ENCODE measurements around the gene MAGEB1.

MAGEB1 gene, protein sequence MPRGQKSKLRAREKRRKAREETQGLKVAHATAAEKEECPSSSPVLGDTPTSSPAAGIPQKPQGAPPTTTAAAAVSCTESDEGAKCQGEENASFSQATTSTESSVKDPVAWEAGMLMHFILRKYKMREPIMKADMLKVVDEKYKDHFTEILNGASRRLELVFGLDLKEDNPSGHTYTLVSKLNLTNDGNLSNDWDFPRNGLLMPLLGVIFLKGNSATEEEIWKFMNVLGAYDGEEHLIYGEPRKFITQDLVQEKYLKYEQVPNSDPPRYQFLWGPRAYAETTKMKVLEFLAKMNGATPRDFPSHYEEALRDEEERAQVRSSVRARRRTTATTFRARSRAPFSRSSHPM

DNA sequence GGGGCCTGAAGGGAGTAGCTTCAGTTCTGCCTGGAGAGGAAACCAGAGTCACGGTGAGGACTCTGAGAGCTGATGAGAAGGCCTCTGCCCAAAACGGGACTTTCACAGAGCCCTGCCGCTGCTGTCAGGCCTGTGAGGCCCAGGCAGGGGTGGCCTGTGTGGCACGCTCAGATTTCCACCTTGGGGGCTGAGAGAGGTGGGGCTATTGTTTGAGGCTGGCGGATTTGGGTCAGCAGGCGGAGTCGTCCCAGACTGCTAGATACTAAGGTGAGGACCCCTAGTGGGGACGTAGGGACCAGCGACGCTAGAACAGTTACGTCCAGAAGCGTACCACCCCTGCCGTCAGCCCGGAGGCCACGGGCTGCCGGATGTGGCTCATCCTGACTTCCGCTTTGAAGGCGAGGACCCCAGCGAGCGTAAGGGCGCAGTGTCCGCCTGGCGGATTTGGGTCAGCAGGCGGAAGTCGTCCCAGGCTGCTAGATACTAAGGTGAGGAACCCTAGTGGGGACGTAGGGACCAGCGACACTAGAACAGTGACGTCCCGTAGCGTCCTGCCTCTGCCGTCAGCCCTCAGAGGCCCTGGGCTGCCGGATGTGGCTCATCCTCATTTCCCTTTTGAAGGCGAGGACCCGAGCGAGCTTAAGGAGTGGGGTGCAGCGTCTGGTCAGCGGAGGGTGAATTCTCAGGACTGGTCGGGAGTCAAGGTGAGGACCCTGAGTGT, at the start of gene MAGEB1:
MAGEB1 (plus strand) TSS at position 378 of the 721 bp plus-strand sequence. CDS start 3,348 bp downstream, outside the sequence.
- DNase-seq (ENCODE audit: low read depth): no peak

DNA sequence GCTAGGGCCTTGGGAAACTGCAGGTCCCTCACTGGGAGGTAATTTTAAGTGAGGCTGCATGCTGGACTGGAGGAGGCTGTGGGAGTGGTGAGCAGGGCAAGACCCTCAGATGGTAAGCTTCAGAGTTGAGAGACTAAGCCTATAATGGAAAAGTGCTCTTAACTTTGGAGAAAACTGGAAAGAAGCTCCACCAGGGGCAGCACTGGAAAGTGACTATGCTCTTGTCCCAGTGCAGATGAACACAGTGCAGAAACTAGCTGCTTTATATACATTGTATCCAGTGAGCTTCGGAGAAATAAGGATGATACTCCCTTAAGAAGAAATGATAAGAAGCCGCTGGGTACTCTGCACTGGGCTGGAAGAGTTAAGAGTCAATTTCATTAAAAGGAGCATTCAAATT, 34.8 kb upstream of the MAGEB1 start:
- DNase-seq (ENCODE audit: low read depth): no peak

DNA sequence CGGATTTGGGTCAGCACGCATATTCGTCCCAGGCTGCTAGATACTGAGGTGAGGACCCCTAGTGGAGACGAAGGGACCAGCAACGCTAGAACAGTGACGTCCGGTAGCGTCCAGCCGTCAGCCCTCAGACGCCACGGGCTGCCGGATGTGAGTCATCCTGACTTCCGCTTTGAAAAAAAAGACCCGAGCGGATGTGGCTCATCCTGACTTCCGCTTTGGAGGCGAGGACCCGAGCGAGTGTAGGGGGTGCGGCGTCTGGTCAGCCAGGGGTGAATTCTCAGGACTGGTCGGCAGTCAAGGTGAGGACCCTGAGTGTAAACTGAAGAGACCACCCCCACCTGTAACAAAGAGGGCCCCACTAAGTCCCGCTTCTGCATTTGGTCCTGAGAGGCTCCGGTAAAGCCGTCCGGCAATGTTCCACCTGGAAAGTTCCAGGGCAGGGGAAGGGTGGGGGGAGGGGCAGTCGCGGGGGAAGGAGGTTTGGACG, 31.5 kb upstream of the MAGEB1 start, which contains the start of gene MAGEB2:
MAGEB2 (plus strand) TSS at position 207 of the 487 bp plus-strand sequence. CDS start 3,018 bp downstream, outside the sequence.
- no peak for DNase-seq (ENCODE audit: low read depth)

DNA sequence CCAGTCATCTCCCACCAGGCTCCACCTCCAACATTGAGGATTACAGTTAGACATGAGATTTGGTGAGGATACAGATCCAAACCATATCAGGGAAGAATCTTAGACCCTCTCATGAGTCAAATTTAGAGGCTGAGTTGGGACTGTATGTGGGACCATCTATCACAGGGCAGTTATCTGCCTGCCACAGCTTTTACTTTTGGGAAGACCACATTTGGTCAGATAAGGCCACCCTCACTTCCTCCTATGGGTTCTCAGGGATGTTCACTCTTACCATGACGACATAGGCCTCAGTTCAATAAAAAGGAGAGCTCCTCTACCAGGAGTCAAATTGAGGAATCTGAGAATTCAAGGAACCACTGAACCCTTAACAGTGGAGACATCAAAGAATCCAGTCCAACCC, 29.5 kb upstream of the MAGEB1 start:
- no peak for DNase-seq (ENCODE audit: low read depth)

DNA sequence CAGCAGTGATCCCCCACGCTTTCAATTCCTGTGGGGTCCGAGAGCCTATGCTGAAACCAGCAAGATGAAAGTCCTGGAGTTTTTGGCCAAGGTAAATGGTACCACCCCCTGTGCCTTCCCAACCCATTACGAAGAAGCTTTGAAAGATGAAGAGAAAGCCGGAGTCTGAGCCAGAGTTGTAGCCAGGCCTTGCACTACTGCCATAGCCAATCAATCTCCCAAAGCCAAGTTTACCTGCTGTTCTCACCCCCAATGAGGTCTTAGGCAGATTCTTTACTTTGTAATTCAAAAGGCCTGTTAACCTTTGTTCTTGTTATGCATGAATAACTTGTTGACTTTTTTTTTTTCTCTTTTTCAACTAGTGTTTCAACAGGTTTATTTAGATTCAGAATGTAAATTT, 27.6 kb upstream of the MAGEB1 start:
- DNase-seq (ENCODE audit: low read depth): no peak

DNA sequence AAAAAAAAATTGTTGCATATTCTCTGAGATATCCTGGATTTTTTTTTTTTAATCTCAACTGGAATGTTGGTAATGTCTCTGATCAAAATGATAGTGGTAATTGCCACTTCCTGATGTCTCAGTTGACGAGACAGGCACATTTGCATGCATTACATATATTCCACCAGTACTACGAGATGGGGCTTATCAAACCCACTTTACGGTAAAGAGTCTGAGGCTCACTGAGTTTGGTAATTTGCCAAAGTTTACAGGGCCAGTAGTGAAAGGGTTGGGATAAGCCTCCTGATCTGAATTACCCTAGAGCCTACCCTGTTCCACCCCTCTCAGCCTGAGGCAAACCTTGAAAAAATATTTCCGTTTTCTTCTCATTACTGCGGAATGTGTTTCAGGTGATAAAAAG, 26.3 kb upstream of the MAGEB1 start:
- no peak for DNase-seq (ENCODE audit: low read depth)

DNA sequence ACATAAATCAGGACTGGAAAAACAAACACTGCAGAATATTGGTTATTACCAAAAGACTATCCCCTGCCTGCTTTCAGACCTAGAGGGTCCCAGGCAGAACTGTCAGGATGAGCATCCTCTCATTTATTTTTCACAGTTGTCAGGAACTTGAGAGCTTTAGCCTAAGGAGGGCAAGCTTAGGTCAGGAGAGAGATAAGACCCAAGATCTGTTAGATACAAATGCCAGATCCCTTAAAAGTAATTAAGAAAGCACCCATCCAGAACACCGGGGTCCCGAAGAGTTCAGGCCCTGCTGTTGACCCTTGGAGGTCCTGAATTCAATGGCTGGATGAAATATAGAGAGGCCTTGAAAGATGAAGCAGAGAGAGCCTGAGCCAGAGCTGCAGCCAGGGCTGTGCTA, 22.4 kb upstream of the MAGEB1 start:
- DNase-seq (ENCODE audit: low read depth): no peak

DNA sequence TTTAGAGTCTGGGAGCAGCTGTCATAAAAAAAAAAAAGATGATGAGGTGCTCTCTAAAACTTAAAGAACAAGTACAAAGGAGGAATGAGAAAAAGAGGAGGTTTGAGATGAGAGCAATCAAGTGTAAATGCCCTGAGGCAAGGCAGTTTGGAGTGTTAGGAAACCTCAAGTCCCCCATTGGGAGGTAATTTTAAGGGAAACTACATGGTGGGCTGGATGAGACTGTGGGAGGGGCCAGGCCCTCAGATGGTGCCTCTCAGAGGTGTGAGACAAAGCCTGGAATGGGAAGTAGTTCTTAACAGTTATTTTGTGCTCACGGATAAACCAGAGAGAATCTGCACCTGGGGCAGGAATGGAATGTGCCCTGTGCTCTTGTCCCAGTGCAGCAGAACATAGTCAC, 18.4 kb upstream of the MAGEB1 start:
- no peak for DNase-seq (ENCODE audit: low read depth)

DNA sequence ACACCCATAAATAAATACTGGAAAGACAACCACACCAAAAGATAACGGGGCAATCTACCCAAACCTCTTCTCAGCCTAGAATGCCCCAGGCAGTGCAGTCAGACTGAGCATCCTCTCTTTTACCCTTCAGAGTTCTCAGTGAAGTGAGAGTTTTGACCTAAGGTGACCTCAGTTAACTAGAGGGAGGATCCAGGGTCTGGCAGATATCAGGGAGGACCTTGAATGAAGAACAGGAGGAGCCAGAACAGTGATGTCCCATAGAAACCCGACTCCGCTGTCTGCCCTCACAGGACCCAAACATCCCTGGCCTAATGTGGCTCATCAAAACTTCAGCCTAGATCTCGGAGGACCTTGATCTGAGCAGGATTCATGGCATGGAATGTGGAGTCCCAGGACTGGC, 16.6 kb upstream of the MAGEB1 start, which contains the start of gene MAGEB3:
MAGEB3 (plus strand) TSS at position 263 of the 400 bp plus-strand sequence. CDS start 5,268 bp downstream, outside the sequence.
- no peak for DNase-seq (ENCODE audit: low read depth)

DNA sequence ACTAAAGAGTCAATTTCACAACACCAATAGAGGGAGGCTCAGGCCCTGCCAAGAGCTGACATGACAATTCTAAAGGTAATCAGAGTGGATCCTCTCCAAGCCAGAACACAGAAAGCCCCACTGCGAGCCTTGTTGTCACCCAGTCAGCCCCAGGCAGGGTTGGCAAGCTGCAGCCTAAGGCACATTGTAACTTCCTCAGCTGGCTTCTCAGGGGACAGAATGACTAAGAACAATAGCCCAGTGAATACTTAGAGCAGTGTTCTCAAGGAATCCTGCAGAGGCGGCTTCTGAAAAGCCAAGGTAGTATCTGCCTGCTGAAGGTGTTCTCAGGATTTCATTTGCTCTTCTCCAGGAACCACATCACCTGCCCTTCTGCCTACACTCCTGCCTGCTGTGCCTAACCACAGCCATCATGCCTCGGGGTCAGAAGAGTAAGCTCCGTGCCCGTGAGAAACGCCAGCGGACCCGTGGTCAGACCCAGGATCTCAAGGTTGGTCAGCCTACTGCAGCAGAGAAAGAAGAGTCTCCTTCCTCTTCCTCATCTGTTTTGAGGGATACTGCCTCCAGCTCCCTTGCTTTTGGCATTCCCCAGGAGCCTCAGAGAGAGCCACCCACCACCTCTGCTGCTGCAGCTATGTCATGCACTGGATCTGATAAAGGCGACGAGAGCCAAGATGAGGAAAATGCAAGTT, 5.1 kb upstream of the MAGEB1 start, which contains the start of gene MAGEB4:
MAGEB4 (plus strand) TSS at position 277 of the 692 bp plus-strand sequence; CDS start at position 413, 136 bp downstream.
- DNase-seq (ENCODE audit: low read depth): no peak

DNA sequence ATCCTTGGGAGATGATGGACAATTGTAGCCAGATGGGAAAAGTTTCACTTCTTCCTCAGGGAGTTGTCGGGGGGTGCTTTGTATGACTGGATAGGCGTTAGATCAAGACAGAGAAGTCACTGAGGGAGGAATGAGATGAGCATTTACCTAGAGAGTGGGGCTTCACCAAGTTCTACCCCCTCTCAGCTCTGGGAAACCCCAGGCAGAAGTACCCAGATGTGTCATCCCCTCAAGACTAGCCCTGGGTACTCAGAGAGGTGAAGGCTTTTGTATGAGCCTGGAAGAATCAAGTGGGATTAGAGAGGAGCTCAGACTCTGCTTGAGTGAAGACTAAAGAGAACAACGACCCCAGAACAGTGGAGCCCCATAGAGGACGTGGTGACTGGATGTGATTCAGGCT, 1.9 kb downstream of the MAGEB1 start:
- DNase-seq (ENCODE audit: low read depth): no peak

DNA sequence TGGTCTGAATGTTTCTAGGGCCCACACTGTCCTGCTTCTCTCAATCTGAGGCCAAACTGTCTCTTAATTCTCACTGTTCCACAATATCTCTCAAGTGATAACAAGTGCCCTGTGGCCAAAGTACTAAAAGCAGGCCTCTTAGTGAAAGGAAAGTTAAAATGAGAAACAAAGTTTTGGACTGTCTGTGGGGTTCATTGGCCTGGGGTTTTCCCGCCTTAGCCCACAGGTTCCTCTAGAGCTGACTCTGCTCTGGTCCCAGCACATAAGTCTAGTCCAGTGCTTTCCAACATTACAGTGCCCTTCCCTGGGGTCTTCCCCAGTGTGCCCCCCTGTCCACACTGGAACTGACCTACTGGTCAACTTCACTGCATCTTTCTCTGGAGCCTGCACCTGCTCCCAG, 6.3 kb downstream of the MAGEB1 start:
- no peak for DNase-seq (ENCODE audit: low read depth)

DNA sequence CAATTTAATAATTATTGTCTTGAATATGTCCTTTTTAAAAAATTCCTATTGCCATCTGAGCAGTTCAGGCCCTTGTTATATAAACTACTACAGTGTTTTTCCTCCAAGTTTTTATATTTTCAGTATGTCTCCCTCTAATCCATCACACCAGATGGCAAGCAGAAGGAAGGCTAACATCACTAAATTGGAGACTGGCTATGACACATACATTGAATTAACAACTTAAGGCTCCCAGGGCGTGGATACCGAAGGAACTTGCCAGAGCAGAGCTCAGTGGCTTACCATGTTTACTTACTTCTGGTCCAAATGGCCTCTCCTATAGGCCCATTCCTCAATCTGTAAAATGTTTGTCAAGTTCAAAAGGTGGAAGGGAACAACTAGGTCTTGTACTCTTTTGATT, 13.0 kb downstream of the MAGEB1 start:
- no peak for DNase-seq (ENCODE audit: low read depth)

DNA sequence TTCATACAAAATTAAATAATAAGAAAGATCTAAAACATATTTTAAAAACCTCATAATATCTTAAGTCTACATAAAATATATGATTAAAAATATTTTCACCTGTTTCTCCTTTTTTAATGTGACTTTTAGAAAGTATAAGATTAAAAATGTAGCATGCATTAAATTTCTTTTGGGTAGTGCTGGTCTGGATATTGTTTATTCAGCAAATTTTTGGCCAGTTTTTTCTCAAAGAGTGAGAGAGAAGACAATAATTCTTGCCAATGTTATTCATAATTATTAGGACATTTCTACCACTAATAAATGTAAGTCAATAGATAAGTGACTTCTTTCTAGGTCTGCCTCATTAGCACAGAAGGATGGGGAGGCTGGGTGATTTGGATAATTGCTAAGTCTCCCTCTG, 14.1 kb downstream of the MAGEB1 start:
- no peak for DNase-seq (ENCODE audit: low read depth)

DNA sequence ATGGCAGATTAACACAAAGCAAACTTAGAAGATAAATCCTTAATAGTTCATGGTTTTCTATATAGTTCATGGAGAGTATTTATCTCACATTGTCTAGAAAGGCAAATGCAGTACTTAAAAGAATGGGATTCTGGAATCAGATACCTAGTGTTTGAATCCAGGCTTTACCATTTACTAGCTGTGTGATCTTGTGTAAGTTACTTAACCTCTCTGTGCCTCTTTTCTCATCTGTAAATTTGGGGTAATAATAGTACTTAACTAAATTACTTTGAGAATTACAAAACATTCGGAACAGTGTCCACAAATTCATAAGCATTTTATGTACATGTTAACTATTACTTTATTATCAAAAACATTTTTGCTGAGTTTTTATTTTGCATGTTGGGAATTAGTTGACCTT, 15.8 kb downstream of the MAGEB1 start:
- no peak for DNase-seq (ENCODE audit: low read depth)

DNA sequence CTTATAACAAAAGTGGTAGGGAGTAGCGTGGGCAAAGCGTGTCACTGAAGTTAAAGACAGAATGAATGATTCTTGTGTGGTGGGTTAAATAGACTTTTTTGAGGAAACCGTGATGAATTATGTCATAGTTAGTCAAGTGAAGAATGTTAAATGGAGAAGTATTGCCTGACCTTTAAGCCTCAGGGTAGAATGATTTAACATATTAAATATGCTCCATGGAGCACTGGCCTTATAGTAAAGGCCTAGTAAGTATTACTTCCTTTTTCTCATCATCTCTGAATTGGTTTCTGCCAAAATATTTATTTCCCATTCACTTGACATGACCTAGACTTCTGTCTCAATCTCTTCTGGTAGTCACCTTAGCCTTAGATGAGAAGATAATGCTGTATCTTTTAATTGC, 23.7 kb downstream of the MAGEB1 start:
- no peak for DNase-seq (ENCODE audit: low read depth)

DNA sequence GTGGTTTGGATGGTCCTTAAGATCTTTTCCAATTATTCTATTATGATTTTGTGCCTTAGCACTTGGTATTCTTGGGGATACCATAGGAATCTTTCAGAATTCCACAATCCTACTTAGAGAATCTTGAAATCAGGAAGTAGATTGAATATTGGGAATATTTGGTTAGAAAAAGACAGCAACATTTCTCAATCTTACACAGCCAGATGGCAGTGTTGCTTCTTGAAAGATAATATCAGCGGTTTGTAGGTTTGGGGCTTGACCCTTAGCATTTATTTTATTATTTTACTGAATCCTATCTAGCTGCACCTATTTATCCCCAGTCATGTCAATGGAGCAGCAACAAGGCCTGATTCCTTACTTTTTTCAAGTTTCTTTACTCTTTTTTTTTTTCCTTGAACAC, 28.6 kb downstream of the MAGEB1 start:
- DNase-seq (ENCODE audit: low read depth): no peak

DNA sequence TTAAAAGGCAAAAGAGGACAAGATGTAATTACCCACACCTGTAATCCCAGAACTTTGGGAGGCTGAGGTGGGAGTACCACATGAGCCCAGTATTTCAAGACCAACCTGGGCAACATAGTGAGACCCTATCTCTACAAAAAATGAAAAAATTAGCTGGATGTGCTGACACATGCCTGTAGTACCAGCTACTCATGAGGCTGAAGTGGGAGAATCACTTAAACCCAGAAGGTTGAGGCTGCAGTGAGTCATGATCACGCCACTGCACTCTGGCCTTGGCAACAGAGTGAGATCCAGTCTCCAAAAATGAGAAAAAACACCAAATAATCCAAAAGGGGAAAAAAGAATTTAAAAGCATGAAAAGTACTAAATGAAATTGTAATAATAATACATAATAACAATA, 31.4 kb downstream of the MAGEB1 start:
- peak; percentile 17 for DNase-seq (ENCODE audit: low read depth)

DNA sequence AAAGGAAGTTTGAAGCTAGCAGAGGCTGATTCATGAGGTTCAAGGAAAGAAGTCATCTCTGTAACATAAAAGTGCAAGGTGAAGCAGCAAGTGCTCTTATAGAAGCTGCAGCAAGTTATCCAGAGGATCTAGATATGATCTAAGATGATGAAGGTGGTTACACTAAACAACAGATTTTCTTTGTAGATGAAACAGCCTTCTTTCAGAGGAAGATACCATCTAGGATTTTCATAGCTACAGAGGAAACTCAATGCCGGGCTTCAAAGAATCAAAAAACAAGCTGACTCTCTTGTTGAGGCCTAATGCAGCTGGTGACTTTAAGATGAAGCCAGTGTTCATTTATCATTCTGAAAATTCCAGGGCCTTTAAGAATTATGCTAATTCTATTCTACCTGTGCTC, 33.5 kb downstream of the MAGEB1 start:
- no peak for DNase-seq (ENCODE audit: low read depth)

DNA sequence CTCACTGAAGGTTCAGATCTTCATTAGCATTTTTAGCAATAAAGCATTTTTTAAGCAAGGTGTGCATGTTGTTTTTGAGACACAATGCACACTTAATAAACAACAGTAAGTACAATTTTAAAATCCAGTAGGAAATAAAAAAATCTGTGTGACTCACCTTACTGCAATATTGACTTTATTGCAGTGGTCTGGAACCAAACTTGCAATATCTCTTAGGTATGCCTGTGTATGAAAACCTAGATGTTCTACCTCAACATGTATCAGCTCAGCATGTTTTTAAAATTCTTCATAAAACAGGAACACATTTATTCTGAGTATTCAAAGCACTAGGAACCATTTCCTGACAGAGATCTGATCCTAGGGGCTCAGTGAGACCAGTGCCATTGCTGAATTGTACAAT, 35.6 kb downstream of the MAGEB1 start:
- no peak for DNase-seq (ENCODE audit: low read depth)

DNA sequence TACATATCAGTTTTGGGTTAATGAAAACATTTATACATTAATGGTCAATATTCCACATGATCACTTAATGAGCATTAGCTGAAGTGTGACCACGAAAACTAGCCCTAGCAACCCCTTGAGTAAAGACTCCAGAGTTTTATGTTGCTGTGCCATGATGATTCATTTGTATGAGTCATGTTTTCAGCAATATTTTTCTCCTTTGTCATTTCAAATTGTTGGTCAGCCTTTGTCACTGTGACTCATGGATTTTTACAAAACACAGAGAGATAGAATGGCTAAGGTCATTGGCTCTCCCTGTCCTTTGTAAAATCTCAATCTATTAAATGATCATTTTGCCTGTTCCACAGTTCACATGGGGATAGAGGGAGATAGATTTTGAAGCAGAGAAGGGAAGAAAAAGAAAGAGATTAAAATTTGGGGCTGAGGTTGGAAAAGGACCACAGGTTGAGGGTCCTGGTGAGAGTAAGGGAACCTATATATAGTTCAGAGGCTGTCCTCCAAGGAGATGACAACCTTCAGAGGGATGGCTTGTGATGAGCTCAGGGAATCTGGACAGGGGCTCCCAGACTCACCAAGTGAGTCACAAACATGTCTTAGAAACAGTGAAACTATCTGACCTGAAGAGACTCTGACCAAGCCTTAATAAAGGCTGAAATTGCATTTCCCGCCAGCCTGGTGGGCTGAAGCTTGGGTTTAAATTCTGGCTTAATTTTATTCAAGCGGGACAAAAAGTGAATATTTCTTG, 36.7 kb downstream of the MAGEB1 start:
- DNase-seq (ENCODE audit: low read depth): peak; percentile 77
